WTC11 (cell line): ENCODE data around the gene TMEM234.

ENCODE experiments used
- CREB1 ChIP-seq: sonication (generic); formaldehyde crosslinking; IDR thresholded peaks from 2 replicates; pipeline ENCODE4 v1.8.0; 2023; ENCODE audit warnings: mild to moderate bottlenecking, missing genetic modification reagents
- CTCF ChIP-seq: fragments of 200-600 bp; IDR thresholded peaks from 2 replicates; pipeline ENCODE4 v1.8.0; 2022; ENCODE audit warnings: antibody characterized with exemption
- ESRRA ChIP-seq: sonication (generic); formaldehyde crosslinking; IDR thresholded peaks from 2 replicates; pipeline ENCODE4 v1.8.1; 2022; ENCODE audit warnings: mild to moderate bottlenecking, missing genetic modification reagents, borderline replicate concordance
- MAX ChIP-seq: sonication (generic); formaldehyde crosslinking; IDR thresholded peaks from 2 replicates; pipeline ENCODE4 v1.8.0; 2022; ENCODE audit warnings: mild to moderate bottlenecking, missing genetic modification reagents
- MLX ChIP-seq: sonication (generic); formaldehyde crosslinking; IDR thresholded peaks from 2 replicates; pipeline ENCODE4 v1.8.1; 2023; ENCODE audit warnings: mild to moderate bottlenecking, missing genetic modification reagents, moderate library complexity
- NFYB ChIP-seq: sonication (generic); formaldehyde crosslinking; conservative IDR thresholded peaks from 2 replicates; pipeline ENCODE4 v1.8.0; 2022; ENCODE audit warnings: low read depth, missing genetic modification reagents
- USF2 ChIP-seq: sonication (generic); formaldehyde crosslinking; IDR thresholded peaks from 2 replicates; pipeline ENCODE4 v1.8.1; 2023; ENCODE audit warnings: mild to moderate bottlenecking, missing genetic modification reagents, moderate library complexity
- ZBTB43 ChIP-seq: sonication (generic); formaldehyde crosslinking; IDR thresholded peaks from 2 replicates; pipeline ENCODE4 v1.8.1; 2023; ENCODE audit warnings: mild to moderate bottlenecking, missing genetic modification reagents

- no peak for TF ChIP-seq NFYB (CRISPR knock-in tag)
- TF ChIP-seq CTCF, result no peak
- TF ChIP-seq MLX (CRISPR knock-in tag), result no peak
- TF ChIP-seq CREB1 (CRISPR knock-in tag), result no peak
- TF ChIP-seq MAX (CRISPR knock-in tag), result no peak
- no peak for TF ChIP-seq USF2 (CRISPR knock-in tag)
- TF ChIP-seq ESRRA (CRISPR knock-in tag), result no peak
- TF ChIP-seq ZBTB43 (CRISPR knock-in tag), result no peak
Measured at GRCh38 chr1:32205401-32206370, 16.5 kb downstream of the TMEM234 start, which contains the start of gene IQCC.
